NCI-H460 (cell line): Measurements from ENCODE around the gene TENT5A. TPM values are rescaled to one million over a fixed set of nuclear protein-coding genes. Genes with fewer than 3 reads are reported as not detected.

ENCODE experiments used
- DNase-seq: peaks from one replicate; pipeline ENCODE4 v3.0.0-alpha.2; 2016; ENCODE audit warnings: low read depth; ENCODE audit errors: extremely low read depth
- total RNA-seq: library from RNA; depleted of rRNA; stranded (reverse); fragments of >200 nt; shearing (Covaris generic); gene quantifications from 2 replicates; pipeline ENCODE4 v1.2.3, GENCODE V29; 2014

The TENT5A gene
- total RNA-seq, 1 experiment from 2014 or later, result 108 TPM

DNA sequence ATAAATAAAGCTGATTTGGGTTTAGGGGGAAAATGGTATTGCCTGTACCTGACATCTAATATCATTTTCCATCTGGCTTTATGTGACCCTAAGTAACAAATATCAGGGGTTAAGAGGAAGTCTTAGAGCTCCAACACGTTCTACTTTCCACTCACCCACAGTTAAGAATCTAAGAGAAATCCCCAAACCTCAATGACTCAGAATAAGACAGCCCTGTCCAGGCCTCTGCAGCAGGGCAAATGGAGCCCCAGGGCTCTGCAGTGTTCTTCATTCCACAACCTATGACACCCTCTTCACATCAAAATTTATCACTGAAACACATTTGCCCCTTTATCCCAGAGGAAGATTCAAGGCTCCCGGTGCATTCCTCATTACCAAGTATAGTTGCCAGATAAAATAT, 20.3 kb upstream of the TENT5A start:
- DNase-seq, result no peak

DNA sequence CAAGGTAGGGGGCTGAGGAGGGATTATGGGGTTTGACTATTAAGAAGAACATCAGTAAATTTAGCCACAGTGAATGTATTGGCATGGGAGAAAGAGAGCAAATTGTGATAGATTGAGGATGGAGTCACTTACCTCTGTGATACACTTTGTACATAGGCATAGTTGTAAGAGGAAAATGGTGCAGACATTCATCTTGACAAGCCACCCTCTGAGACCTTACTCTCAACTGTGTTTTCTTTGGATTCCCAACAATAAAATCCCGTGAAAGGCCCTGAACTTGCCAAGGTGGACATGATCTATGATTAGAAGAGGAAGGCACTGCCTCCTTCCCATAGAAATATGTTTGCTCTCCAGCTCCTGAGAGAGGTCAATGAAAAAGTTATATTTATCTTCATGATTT, 18.6 kb upstream of the TENT5A start:
- DNase-seq, result no peak

DNA sequence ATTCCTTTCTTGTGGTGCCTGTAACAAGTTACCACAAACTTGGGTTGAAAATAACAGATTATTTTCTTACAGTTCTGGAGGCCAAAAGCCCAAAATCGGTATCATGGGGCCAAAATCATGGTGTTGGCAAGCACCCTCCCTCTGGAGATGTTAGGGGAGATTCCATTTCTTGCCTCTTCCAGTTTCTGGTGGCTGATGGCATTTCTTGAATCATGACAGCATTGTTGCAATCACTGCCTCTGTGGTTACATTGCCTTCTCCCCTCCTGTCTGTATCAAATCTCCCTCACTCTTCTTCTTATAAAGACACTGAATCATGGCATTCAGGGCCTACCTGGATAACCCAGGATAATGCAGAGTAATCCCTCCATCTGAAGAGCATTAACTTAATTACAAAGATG, 17.9 kb upstream of the TENT5A start:
- no peak for DNase-seq

DNA sequence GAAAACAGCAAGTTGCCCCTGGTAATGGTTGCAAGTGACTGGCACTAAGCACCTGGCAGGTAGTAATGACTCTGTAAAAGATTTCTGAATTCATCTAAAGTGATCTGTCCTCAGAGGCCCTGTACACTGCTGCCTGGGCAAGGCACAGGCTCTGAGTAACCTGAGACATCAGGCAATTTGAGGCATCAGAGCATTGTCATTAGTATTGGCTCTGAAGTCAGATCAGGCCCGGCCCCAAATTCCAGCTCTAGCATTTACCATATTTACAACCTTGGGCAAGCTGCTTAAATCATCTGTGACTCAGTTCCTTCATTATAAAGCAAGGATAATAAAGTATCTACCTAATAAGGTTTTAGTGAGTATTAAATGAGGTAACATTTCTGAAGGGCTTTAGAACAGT, 17.3 kb upstream of the TENT5A start:
- no peak for DNase-seq

DNA sequence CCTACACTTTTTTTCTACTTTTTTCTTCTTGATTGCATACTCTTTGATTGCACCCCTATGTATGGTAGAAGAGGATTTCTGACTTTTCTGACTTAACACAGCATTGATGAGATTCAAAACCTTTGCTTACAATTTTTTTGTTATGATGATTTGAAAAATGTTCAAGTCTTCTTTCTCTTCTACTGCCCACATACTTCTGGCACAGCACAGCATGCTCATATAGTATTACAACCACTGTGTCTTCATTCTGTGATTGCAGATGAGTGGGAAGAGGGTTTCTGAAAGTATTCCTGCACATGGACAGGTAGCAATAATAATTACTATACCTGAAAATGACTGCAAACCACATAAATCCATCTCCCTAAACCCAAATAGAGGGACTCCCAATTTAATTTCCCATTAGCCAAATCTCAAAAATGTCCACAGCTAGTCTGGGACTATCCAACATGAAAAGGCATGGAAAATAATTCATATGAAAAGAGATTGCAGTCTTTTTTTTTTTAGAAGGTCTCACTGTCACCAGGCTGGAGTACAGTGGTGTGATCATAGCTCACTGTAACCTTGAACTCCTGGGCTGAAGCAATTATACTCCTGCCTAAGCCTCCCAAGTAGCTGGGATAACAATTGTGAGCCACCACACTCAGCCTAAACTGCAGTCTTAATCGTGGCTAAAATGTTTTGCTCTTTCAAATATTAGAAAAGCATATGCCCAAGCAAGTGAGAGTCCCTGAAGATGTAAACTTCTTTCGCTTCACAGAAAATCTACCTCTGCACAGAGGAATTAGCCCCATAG, 15.9 kb upstream of the TENT5A start:
- DNase-seq, result no peak

DNA sequence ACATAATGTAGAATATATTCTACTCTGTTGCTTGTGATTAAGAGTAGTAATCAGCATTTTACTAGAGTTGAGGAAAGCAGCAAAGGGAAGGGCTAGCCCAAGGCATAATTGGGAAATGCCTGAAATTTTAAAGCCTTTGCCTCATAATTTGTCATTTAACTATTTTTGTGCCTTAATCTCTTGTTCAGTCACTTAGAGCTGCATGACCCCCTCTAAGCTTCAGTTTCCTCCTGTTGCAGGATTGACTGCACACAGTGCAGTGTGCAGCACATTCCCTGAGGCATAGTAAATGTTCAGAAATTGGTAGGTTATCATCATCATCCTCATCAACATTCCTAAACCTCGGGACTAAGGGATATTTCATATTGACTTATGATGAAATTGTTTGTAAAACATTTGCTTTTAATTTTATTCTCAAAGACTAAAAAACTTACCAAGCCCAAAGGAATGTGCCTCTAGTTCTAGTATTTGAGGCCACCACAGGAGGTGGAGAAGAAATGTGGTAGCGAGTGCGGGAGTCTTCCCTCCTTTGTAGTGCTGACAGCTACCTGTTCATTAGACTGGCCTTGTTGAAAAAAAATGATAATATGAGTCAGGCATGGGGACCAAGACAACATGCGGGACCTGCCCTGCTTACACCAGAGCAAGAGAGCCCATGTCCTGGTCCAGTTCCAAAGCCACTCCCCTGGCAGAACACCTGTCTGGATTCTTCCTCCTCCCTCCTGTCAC, 14.8 kb upstream of the TENT5A start:
- DNase-seq, result no peak

DNA sequence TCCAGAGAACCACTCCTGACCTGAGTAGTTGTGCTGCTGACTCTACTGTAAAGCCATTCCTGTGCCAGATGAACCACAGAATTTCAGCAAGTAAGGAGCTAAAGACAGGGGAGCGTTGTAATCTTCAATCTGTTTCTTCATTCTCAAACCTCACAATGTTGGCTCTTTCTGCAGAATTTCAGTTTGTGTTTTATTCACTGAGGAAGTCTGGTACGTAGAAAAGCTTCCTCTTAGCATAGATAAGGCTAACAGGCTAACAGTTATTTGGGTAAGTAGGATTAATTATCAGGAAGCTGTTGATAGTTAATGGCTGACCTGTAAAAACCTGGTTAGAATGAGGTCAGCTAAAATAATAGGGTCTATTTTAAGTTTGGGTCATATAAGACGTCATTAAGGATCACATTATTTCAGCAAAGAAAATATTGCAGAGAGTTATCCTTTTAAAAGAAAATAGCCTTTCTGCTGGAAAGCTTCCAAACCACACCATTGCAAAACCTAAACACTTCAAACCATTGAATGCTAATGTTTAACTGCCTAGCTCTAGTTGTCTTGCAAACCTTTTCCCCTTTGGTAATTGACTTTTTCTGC, 14.1 kb upstream of the TENT5A start:
- DNase-seq, result no peak

DNA sequence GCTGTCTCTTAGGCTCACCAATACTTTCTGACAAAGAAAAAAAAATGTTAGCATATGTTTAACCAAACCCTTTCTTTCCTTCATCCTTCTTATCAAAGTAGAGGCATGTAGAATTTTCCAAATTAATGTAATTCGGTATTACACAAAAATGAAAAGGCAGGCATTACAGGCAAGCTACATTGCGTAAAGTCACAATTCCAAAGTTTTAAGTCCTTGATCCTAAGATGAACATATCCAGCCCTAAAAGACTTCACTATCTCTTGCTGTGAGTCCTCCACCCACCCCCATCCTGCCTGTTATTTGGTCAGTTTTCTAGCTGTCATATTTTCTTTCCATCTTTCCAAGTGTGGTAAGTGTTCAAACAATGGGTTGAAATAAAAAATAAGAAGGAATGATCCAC, 12.1 kb upstream of the TENT5A start:
- DNase-seq, result no peak

DNA sequence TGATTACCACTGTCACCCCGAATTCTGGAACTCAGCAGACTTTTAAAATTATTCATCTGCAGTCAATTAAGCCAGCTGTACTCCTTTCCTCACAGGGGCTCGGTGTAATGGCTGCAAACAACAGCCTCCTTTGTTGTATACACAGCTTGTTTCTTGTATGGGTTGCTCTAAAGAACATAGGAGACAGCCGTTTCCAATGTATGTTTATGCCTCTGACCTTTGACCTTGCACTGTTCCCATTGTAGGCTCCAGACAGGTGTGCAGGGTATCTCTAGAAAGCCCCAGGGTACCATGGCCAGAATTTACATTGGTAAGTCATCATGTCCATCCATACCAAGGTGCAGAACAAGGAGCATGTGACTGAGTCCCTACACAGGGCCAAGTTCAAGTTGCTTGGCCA, 11.5 kb upstream of the TENT5A start:
- DNase-seq, result no peak

DNA sequence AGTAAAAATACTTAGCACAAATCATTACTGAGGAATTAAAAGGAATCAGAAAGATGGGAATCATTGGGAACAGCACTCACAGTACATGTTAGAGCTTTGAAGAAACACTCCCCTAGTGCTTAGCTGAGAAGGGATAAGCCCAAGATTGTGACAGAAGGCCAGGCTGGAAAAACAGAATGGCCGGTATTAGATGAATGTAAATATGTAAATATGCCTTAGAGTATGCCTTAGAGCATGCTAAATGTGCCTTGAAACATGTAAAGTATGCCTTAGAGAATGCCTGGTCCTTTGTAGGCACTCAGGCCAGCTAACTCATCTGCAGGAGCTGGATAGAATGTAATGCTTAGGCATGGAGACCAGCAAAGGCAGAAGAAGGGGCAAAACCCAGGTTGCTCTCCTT, 10.6 kb upstream of the TENT5A start:
- no peak for DNase-seq

DNA sequence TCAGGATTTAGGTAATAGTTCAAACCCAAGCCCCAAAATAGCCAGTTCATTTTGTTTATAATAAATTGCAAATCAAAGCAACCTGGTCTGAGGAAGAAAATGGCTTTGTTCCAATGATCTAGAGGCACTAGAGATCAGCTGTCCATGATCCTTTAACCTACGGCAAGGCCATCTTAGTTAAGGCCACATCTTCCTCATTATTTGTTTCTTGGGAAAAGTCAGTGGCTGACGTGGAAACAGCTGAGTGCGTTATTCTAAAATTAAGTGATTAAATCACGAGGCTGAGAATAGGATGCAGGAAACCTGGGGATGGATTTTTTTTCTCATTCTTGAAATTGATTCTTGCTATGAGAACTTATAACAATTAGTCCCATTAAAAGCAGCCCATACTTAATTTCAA, 10.1 kb upstream of the TENT5A start:
- DNase-seq, result no peak

DNA sequence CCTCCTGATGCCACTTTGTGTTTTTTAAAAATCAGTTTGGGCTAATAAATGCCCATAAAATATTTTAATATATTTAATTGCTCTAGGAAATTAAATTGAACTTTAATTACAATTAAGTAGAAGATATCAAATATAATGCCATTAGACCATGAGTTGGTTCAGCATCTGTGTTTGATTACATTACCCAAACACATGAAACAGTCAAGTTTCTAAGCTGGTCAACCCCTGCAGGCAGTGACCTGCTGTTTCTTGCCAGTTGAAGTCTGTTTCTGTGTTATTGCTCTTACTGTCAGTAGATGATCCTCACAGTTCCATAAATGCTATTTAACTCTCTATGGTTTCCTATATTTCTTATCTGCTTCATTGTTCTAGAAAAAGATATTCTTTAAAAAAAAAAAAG, 9.7 kb upstream of the TENT5A start:
- DNase-seq, result no peak

DNA sequence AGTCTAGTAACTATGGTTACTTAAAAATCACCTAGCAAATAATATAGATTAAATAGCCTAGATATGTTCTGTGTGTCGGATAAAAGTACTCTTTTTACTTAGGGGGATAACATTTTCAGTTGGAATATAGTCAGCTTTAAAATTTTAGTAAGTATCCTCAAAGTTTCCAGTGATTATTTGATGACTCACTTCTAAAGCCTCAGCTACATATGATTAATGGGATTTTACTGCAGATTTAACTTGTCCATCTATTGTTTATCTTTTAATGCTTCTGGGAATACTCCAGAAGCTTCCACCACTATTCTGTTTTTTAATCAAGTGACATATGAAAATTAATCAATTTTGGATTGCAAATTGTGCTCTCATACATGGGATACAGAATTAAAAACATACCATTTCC, 8.7 kb upstream of the TENT5A start:
- DNase-seq, result no peak

DNA sequence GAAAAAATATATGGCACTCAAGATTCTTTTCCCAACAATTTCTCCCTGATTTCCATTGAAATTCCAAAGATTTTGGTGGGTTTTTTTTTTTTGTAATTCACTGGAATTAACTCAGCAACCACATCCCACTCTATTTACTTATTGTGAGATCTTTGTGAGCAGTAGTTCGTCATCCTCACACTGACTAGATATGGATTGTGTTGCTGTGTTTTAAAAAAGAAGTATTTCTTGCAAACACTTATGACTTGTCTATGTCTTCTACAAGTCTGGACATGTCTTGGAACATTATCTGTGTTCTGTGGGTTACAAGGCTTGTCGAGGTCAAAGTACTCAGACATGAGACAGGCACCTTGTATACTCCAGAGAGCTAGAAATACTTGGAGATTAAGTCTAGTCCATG, 7.3 kb upstream of the TENT5A start:
- DNase-seq, result no peak

DNA sequence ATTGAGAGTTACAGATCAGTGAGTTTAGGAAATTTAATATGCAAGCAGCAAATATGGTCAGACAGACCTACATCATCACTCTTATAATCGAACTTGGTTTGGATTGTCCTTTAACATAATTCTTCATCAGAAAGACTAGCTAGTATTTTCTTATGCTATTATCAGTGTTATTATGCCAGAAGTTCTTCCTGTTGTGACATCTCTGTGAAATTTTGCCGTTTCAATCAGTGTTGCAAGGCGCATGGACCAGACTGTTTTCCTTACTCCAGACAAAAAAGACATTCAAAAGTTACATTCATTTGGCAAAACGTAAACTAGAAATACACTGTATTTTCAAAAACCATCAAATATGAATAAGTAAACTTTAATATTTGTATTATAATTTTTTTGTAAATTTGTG, 5.7 kb upstream of the TENT5A start:
- no peak for DNase-seq

DNA sequence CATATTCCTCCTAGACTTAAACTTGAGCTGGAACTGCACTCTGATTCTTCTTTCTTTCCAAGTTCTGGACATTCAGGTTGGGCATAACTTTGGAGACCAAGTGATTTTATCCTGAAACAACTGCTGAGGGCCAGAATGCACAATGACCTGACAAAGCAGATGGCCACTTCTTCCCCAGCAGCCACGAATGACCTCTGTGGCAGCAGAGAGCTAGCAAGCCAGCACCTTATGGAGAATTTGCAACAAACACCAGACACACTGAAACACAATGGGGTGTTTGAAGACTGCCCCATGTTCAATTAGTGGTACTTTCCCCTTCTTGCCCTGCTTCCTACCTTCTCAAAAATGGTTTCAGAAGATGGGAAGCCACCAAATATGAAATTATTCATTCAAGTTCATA, 4.2 kb upstream of the TENT5A start:
- no peak for DNase-seq

DNA sequence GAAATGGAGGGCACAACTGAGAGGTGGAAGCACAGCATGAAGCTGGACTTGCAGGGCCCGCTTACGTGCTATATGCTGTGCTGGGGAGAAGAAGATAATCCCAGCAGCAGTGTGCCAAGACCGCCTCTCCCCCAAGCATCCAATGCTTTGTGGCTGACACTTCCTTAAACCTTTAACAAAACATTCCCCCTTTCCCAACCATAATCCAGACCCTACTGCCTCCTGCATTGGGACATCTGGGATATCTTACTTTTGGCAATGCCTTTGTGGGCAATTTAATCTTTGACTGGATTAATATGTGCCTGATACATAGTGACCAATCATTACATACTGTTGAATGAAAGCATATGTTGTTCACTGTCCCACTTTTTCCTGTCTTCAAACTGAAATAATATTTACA, 3.1 kb upstream of the TENT5A start:
- DNase-seq, result no peak

DNA sequence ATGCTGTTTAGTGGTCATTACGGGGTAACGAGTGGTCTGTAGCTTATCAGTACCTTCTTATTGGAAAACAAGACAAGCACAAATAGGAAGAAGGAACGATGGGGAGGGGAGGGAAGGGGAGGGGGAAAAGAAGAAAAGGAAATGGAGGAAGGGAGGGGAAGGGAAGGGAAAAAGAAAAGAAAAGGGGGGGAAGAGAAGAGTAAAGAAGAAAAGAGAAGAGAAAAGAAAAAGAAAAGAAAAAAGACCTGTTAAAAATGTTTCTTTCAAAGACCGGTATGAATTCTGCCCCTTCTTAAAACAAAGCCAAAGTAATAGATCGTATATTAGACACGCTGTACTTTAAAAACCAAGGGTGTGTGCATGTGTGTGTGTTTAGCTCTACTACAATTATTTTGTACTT, 2.4 kb upstream of the TENT5A start:
- no peak for DNase-seq

DNA sequence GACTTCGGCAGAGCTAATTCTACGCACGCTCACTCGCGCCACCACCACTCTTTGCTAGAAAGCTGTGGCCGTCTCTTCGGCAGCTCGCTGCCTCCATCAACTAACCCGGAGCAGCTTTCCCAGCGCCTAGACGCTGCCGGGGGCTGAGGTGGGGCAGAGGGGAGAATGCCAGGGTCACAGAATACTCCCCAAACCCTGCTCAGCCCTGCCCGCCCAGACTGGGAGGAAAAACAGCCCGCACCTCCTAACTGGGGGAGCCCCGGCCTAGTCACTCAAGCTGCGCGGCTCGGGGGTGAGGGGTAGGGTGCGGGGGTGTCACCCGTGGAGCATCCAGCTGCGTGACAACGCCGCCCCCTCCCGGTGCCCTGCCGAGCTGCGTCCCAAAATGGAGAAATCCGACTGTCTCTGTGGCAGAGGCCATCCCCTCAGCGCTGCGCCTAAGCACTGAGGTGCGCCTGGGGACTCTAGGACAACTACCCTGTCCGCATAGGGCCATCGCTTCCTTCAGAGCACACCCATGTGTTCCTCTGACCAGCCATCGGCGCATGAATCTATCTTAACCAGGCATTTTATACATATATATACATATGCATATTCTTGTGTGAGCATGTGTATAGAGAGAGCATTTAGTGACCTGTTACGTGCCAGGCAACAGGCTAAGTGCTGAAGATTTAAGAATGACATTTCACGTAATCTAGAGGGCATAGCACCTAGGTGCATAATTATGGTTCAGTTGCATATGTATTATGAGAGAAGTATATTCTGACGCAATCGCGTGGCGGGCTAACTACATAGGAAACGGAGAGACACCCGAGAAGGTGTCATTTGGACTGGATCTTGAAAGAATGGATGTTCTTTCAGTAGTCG, 1.5 kb upstream of the TENT5A start:
- peak; percentile 63 for DNase-seq

DNA sequence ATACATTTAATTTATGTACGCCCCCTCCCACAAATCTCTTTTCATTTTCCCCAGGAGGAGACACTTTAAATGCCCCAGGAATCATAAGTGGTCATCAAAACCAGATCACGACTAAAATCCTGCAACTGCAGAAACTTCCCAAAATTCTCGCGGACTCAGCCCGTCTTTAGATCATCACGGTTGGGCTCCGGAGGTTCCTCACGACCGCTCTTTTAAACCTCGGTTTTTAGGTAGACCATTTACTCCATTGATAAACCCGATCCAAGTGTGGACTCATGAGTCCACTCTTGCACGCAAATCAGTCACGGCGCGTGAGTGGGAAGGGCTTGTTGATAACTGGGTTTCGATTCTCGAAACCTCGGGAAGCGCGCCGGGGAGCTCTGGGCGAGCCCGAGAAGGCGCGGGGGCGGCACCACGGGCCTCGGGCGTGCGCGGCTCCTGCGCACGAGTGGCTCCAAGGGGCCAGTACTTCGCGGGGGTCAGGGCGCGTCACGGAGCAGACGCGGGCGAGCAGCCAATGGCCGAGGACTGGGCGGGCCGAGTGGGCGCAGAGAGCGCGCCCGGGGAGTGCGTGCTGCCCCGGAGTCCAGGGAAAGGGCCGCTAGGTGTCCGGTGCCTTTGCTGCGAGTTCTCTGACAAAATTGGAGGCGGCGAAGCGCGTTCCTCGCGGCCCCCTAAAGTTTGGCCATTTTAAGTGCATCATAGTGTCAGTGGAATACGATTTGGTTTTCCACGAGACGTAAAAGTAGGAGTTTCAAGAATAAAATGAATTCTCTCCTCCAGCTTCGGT, 635 bp upstream of the TENT5A start:
- peak; percentile 81 for DNase-seq
